Spleen (tissue), 7 donors: Measurements from ENCODE around the gene MGAT4C.

Experiments used
- CTCF ChIP-seq, 11 experiments: fragments of 200-600 bp in 7 of 11; fragments of 450-650 bp in 4 of 11; sonication (generic) in 4 of 11; IDR thresholded peaks in 8 of 11; conservative IDR thresholded peaks in 3 of 11; 1 replicate in 7 of 11; 2 replicates in 4 of 11; pipeline versions ENCODE4 v1.4.0 to v1.8.0; 2016 to 2021; ENCODE audit warnings: antibody characterized with exemption in 11 of 11, inconsistent platforms in 4 of 11, mild to moderate bottlenecking in 1 of 11
- POLR2A ChIP-seq, 3 donors: fragments of 450-650 bp; IDR thresholded peaks; one replicate each; pipeline ENCODE4 v1.5.1; 2017; ENCODE audit warnings: antibody characterized with exemption in 3 of 3, mild to moderate bottlenecking in 1 of 3
- donor health status: DM: no; HTN: no; CAD: no; lungs with moderate emphysema.
- donor health status: DM: no; HTN: no; CAD: no.
- donor health status: DM: no; HTN: no; CAD: no.

GRCh38 chr12:86293682-86294240 is 37.6 kb upstream of the MGAT4C start:
- no peak for TF ChIP-seq CTCF (IDR thresholded peaks at IDR 0.05 in 8 of 11, conservative IDR thresholded peaks at IDR 0.05 in 3 of 11)
- no peak for TF ChIP-seq POLR2A (IDR thresholded peaks at IDR 0.05)
